HepG2 (cell line): ENCODE measurements around the gene GPT2.

ENCODE experiments used
- BCL6 ChIP-seq: IDR thresholded peaks from 2 replicates; pipeline ENCODE4 v1.6.1; 2016; ENCODE audit warnings: missing genetic modification reagents, missing compliant biosample characterization
- MYNN ChIP-seq: sonication (generic); formaldehyde crosslinking; IDR thresholded peaks from 2 replicates; pipeline ENCODE4 v1.4.0; 2020; ENCODE audit warnings: mild to moderate bottlenecking, low read depth, missing genetic modification reagents
- PRDM15 ChIP-seq: sonication (generic); formaldehyde crosslinking; IDR thresholded peaks from 2 replicates; pipeline ENCODE4 v1.4.0; 2020; ENCODE audit warnings: missing genetic modification reagents
- RFX1 ChIP-seq: fragments of 450-650 bp; IDR thresholded peaks from 2 replicates; pipeline ENCODE4 v1.6.1; 2017
- XRCC5 ChIP-seq: fragments of 200-400 bp; formaldehyde crosslinking; optimal IDR thresholded peaks from 2 replicates; pipeline ENCODE3; 2017; ENCODE audit warnings: mild to moderate bottlenecking, low read length
- ZNF589 ChIP-seq: sonication (generic); formaldehyde crosslinking; conservative IDR thresholded peaks from 2 replicates; pipeline ENCODE4 v1.8.0; 2022; ENCODE audit warnings: mild to moderate bottlenecking, moderate library complexity, missing genetic modification reagents
- TF ChIP-seq, protein P1 (sequence below): sonication (generic); formaldehyde crosslinking; IDR thresholded peaks from 2 replicates; pipeline ENCODE4 v1.5.0; 2020; ENCODE audit warnings: mild to moderate bottlenecking, missing genetic modification reagents, moderate library complexity

DNA sequence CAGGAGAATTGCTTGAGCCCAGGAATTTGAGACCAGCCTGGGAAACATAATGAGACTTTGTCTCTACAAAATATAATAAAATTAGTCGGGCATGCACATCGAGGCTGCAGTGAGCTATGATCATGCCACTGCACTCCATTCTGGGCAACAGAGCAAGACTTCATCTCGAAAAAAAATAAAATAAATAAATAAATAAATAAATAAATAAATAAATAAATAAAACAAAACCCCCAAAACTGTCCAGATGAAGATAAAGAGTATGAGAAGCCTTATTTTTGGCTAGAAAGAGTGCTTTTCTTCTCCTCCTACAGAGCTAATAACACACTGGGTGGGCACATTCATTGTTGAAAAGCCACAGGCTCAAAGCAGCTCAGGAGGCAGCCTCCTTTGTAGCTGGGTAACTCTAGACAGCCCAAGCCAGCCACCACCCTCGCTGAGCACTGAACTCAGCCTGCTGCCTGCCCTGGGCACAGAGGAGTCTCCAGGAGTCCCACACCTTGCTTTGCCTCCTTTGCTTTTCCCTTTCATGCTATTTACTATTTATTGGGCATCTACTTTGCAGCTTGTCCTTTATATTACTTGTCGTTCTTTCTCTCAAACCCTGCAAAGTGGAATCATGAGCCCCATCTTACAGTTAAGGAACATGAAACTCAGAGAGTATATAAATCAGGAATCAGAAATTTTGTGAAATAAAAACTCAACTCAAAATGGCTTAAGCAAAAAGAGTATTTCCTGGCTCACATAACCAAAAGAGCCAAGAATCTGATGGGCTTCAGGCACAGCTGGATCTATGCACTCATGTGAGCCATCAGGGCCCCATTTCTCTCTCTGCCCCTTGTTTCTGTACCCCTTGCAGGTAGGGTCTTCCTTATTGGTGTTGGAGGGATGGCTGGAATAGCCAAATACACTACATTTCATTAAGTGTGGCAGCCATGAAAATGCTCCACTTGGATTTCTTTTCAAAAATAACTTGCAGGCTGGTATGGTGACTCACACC is 35.1 kb upstream of the GPT2 start:
- TF ChIP-seq ZNF589, result no peak
- TF ChIP-seq, protein P1, sequence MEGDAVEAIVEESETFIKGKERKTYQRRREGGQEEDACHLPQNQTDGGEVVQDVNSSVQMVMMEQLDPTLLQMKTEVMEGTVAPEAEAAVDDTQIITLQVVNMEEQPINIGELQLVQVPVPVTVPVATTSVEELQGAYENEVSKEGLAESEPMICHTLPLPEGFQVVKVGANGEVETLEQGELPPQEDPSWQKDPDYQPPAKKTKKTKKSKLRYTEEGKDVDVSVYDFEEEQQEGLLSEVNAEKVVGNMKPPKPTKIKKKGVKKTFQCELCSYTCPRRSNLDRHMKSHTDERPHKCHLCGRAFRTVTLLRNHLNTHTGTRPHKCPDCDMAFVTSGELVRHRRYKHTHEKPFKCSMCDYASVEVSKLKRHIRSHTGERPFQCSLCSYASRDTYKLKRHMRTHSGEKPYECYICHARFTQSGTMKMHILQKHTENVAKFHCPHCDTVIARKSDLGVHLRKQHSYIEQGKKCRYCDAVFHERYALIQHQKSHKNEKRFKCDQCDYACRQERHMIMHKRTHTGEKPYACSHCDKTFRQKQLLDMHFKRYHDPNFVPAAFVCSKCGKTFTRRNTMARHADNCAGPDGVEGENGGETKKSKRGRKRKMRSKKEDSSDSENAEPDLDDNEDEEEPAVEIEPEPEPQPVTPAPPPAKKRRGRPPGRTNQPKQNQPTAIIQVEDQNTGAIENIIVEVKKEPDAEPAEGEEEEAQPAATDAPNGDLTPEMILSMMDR (CRISPR knock-in tag), result no peak
- no peak for TF ChIP-seq XRCC5
- no peak for TF ChIP-seq MYNN (CRISPR knock-in tag)
- no peak for TF ChIP-seq PRDM15 (CRISPR knock-in tag)
- no peak for TF ChIP-seq RFX1
- no peak for TF ChIP-seq BCL6 (CRISPR knock-in tag)
